Mesenteric fat pad (tissue), 1 donor: Measurements from ENCODE around the gene CHST12. TPM values are rescaled to one million over a fixed set of nuclear protein-coding genes. Genes with fewer than 3 reads are reported as not detected.
"Not testable (repeated sequence)": the region's sequence is repeated elsewhere in the genome, so short reads cannot be mapped to it uniquely, and the experiment has no call there.

Experiments
- DNase-seq: peaks from one replicate; pipeline ENCODE4 v3.0.0-alpha.2; 2020; ENCODE audit warnings: low spot score
- total RNA-seq: library from RNA; stranded (reverse); fragmentation: NEBNext Ultra II Directional; extraction: Animal tissue kit (Norgen Biotek cat#: 25700); gene quantifications from one replicate; pipeline ENCODE4 v1.2.1, GENCODE V29; 2021
- donor health status: DM: yes; HTN: yes; CAD: no.

CHST12 gene
- total RNA-seq, 1 donor from 2014 or later = 19.2 TPM

DNA sequence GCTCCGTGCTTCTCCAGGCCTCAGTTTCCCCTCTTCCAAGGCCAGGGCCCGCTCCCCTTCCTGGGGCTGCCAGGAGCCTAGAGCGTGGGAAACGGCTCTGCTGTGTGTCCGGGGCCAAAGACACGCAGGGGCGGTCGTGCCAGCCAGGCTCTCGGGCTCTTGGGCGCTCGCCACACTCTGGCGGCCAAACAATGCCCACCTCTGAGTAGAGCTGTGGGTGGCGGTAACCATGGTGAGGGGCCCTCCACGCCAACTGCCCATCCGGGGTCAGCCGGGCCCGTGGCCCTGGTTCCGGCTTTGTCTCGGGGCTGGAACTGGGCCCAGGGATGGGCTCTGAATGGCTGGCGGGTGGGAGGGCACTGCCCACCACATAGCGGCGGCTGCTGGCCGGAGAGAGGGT, 56.8 kb downstream of the CHST12 start:
- DNase-seq = no peak

DNA sequence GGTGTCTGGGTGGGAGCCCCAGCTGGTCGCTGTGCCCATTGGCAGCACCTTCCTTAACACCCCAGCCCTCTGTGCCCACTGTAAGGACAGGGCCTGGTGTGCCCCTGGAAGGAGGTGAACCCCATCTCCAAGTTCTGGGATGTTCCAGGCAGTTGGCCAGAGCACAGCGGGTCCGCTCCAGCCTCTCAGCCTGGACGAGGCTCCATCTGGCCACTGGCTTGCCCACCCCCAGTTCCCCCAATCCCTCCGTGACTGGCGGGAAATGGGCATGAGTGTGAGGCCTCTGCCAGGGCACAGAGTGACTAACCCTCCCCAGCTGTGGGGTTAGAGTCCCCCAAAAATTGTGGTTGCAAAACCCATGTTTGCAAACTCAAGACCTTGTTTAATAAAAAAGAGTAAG, 57.2 kb downstream of the CHST12 start:
- no peak for DNase-seq

GRCh38 chr7:2461268-2462026, 58.0 kb downstream of the CHST12 start:
- no peak for DNase-seq

DNA sequence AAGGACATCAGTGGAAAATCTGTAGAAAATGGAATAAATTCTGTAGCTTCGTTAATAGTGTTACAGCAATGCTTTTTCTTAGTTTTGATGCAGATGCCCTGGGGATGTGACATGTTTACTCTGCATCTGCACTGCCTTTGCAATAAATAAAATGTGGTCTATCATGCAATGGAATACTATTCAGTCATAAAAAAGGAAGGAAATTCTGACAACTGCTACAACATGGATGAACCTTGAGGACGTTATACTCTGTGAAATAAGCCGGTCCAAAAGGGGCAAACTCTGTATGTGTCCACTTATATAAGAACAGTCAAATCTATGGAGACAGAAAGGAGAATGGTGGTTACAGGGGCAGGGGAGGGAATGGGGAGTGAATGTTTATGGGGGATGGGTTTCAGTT, 59.3 kb downstream of the CHST12 start:
- no peak for DNase-seq

DNA sequence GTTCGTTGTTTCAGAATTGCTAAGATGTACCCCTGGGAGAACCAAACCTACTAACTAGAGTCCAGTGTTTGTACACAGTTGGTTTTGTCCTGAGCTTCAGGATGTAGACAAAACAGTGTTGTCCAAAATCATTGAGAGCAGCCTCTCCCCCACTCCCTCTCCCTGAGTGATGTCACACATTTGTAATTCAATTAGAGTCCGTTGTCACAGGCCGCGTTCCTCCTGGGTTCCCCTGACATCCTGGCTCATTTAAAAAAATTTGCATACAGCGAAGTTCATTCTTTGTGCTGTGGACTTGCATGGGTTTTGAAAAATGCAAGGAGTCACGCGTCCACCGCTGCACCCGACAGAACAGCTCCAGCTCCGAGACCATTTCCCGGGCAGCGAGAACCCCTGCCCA, 62.5 kb downstream of the CHST12 start:
- DNase-seq = no peak

DNA sequence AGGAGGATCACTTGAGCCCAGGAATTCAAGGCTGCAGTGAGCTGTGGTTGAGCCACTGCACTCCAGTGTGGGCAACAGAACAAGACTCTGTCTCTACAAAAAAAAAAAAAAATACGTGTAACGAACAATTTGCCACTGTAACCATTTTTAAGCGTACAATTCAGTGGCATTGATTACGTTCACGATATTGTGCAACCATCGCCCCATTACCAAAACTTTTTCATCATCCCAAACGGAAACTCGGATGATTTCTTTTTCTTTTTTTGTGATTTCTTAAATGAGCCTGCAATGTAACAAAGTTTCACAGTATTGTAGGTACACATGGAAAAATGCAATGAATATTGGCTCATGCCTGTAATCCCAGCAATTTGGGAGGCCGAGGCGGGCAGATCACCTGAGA, 63.3 kb downstream of the CHST12 start:
- no peak for DNase-seq

DNA sequence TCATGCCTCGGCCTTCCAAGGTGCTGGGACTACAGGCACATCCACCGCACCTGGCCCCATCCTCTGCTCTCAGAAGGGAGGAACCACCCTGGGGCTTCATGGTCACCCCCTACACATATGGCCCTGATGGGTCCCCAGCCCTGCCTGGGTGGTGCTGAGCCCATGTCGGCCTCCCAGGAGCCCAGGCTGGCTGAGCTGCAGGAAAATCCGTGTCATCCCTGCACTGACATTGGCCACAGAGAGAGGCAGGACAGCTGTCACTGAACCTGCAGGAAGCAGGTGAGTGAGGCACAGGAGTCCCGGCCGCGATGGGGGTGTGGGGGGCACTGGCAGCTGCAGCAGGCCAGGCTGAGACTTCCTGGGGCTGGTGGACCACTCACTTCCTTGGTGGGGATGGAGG, 64.8 kb downstream of the CHST12 start:
- no peak for DNase-seq

- DNase-seq = not testable (repeated sequence)
Observed at GRCh38 chr7:2469460-2470203, 66.2 kb downstream of the CHST12 start.

GRCh38 chr7:2470204-2471021, 67.0 kb downstream of the CHST12 start:
- DNase-seq = no peak

DNA sequence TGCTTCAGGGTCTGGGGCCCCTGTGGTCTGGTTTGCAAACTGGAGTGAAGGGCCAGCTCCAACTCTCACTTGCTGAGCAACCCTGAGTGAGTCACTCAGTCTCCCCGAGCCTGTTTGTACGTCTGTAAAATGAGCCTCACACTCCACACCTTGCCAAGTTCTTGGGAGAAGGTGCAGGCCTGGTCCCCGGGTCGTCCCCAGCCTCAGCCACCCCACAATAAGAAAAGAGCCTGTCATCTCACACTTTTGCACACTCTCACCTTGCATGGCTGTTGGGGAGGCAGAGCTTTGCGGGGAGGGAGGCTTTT, 67.6 kb downstream of the CHST12 start:
- DNase-seq = no peak

DNA sequence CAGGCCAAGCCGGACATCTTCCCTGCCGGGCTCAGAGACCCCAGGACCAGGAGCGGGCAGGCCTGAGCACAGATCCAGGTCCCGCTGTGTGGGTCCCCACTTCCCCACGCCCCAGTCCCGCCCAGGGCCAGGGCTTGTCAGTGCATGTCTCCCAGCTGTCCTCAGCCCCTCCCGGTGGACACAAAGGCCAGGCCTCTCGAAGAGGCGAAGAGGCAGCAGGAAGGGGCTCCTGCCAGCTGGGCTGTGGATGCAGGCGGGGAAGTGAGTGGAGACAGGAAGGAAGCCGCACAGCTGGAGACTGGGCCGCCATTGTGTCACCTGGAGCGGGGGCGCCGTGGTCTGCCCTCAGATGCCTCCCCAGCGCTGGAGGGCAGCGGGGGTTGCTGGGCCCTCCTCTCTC, 68.0 kb downstream of the CHST12 start:
- DNase-seq = no peak

GRCh38 chr7:2472739-2473138, 69.3 kb downstream of the CHST12 start:
- no peak for DNase-seq

- DNase-seq = no peak
Observed at GRCh38 chr7:2473496-2474180, 70.2 kb downstream of the CHST12 start.

DNA sequence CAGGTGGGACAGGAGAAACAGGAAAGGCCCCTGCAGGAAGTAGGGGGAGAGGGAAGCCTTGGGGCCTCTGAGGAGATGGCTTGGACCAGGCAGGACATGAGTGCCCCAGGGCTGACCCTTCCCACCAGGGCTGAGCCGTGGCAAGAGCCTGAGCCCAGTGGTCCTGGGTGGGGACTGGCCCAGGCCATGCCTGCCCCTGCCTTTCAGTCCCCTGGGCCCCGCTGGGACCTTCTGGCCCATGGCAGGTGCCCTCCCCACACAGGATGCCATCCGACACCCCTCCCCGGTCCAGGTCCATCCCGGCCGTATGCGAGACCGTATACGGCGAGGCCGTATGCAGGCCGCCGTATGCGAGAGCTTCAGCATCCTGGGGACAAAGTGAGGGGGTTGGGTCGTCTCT, 70.8 kb downstream of the CHST12 start:
- no peak for DNase-seq

DNA sequence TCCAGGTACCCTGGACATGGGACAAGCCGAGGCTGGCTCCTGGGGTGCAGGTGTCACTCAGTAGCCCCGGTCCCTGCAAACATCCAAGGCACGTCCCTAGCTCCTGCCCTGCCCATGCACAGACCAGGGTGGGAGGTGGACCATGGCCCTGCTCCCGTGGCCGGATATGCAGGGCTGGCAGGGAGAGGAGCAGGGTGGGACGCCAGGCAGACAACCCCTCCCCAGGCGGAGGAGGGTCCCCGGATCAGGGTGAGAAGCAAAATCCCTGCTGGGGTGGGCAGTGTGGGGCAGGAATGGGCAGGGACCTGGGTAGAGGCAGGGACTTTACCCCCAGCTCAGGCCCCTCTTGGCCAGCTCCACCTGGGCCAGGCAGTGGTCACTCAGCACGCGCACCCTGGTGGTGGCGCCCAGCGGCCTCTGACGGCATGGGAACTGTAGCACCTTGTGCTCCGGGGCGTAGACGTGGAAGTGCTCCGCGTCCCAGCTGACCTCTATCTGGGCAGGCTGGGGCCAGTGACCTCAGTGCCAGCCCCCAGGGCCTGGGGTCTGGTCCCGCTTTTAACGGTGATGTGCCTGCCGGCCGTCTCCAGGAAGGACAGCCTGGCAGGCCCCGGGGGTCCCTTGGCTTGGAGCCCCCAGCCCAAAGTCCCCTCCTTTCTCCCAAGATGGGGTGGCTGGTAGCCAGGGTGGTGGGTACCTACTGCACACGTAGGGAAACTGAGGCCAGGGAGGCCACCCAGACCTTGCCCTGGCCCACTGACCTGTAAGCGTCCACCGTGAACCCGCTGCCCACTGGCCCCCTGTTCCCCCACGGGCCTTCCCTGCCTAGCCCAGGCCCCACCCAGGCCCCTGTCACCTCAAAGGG, 71.6 kb downstream of the CHST12 start:
- no peak for DNase-seq

- no peak for DNase-seq
Observed at GRCh38 chr7:2475678-2476015, 72.2 kb downstream of the CHST12 start.

DNA sequence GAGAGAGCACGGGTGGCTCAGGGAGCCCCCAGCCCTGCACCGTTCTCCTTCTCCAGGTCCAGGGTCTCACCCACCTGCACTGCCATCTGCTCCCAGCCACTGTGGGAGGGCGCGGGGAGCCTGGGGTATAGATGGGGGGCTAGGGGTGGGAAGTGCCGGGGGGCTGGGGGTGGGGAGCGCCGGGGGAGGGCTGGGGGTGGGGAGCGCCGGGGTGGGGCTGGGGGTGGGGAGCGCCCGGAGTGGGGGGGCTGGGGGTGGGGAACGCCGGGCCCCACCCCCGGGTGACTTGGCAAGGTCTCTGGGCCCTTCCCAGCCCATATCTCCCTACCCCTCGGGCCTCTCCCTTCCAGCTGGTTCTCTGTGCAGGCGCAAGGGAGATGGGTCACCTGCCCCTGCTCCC, 72.9 kb downstream of the CHST12 start, which contains the start of gene GRIFIN:
TSS of gene GRIFIN (minus strand) at position 101 of the 400 bp plus-strand sequence. CDS start at position 86, 15 bp downstream.
- no peak for DNase-seq

DNA sequence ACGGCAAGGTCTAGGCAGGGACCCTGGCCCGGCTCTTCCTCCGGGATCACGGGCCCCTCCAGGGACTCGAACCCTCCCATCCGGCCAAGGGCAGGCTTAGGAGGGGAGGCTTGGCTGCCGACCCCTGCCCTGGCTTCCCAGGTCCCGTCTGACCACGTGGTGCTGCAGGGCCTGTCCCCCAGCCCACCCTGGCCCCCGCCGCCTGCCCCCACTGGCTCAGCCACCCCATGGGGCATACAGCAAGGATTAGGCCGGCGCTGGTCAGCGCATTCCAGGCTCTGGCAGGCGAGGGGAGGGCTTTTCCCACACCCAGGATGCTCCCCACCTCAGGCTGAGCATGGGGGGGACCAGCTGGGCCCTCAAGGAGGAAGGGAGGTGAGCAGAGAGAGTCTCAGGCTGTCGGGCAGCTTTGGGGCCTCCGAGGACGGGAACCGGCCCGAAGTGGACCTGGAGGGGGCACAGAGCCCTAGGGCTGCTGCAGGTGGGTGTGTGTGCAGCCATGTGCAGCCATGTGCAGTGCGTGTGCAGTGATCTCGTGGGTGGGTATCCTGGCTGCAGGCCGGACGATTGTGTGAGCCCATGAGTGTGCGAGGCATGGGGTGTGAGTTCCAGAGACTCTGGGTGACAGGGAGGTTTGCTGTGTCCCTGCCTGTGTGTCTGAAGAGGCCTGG, 73.5 kb downstream of the CHST12 start:
- no peak for DNase-seq

DNA sequence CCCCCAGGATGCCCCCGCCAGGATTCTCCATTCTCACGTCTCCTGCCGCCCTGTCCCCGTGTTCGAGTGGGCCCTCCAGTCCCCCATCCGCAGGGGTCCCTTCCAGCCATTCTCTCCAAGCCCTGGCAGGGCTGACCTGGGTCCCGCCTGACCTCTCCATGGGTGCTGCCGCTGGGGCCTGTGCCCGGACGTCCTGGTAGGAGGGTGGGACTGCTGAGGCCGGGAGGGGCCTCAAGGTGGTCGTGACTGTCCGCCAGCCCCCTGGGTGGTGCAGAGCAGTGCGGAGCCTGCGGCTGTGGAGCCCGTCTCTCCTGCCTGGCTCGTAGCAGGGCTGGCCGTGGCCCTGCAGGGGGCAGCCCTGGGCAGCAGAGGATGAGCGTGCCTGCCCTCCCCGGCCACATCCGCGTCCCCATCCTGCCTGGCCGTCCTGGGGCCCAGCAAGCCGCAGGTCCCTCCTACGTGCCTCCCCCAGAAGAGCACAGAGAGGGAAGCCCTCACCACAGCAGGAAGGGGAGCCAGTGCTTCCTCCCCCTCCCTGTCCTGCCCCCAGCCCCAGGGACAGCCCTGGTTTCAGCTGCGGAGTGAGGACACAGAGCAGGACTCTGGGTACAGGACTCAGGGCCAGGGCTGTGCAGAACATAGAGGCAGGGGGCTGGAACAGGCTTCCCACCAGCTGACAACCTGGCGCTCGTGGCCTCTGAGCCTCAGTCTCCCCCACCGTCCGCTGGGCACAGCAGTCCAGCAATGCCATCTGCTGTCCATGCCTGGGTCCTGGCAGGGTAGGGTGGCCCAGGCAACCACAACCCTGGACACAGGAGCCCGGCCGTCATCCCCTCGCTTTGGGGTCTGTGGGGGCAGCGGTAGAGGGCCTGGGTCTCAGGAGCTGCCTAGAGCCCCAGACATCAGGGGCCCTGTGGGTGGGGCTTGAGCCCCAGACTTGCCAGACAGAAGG, 74.3 kb downstream of the CHST12 start:
- no peak for DNase-seq
